HepG2 (cell line): ENCODE results near the gene TSPAN12.

Experiments used
- CTCF ChIP-seq: sonication (generic); formaldehyde crosslinking; IDR thresholded peaks from 2 replicates; pipeline ENCODE4 v1.5.0; 2020; ENCODE audit warnings: mild to moderate bottlenecking, missing genetic modification reagents, moderate library complexity
- EZH2 ChIP-seq: conservative IDR thresholded peaks from 2 replicates; pipeline ENCODE4 v1.6.1; 2012; ENCODE audit warnings: mild to moderate bottlenecking, low read depth, low read length, moderate library complexity
- MEF2D ChIP-seq: sonication (generic); formaldehyde crosslinking; IDR thresholded peaks from 2 replicates; pipeline ENCODE4 v1.5.1; 2020; ENCODE audit warnings: mild to moderate bottlenecking, missing genetic modification reagents
- POLR2A ChIP-seq, 2 experiments: IDR thresholded peaks; 2 replicates each; pipeline ENCODE4 v1.6.1; 2011; ENCODE audit warnings: low read depth in 2 of 2, low read length in 2 of 2, mild to moderate bottlenecking in 1 of 2, moderate library complexity in 1 of 2; ENCODE audit not compliant: insufficient read depth in 1 of 2
- POLR2AphosphoS5 ChIP-seq: IDR thresholded peaks from 2 replicates; pipeline ENCODE4 v1.6.1; 2012; ENCODE audit warnings: low read depth, low read length
- RARG ChIP-seq: sonication (generic); formaldehyde crosslinking; IDR thresholded peaks from 2 replicates; pipeline ENCODE4 v1.4.0; 2020; ENCODE audit warnings: low read depth, mild to moderate bottlenecking, missing genetic modification reagents
- REPIN1 ChIP-seq: sonication (generic); formaldehyde crosslinking; IDR thresholded peaks from 2 replicates; pipeline ENCODE4 v1.8.0; 2022; ENCODE audit warnings: missing genetic modification reagents, low read depth, mild to moderate bottlenecking, borderline replicate concordance
- RFX5 ChIP-seq: IDR thresholded peaks from 2 replicates; pipeline ENCODE4 v1.6.1; 2011; ENCODE audit warnings: low read depth, low read length, improper control_type of control experiment
- STAG1 ChIP-seq: sonication (generic); formaldehyde crosslinking; IDR thresholded peaks from 2 replicates; pipeline ENCODE4 v1.4.0; 2020; ENCODE audit warnings: missing genetic modification reagents
- ZBTB7B ChIP-seq: sonication (generic); formaldehyde crosslinking; IDR thresholded peaks from 2 replicates; pipeline ENCODE4 v1.4.0; 2020; ENCODE audit warnings: missing genetic modification reagents
- ZNF10 ChIP-seq: sonication (generic); formaldehyde crosslinking; IDR thresholded peaks from 2 replicates; pipeline ENCODE4 v1.4.0; 2020; ENCODE audit warnings: mild to moderate bottlenecking, low read depth, missing genetic modification reagents, borderline replicate concordance

- TF ChIP-seq CTCF (CRISPR knock-in tag) (no peak), STAG1 (CRISPR knock-in tag) (no peak), EZH2 (no peak), POLR2AphosphoS5 (no peak), REPIN1 (no peak), MEF2D (CRISPR knock-in tag) (no peak), ZNF10 (no peak), ZBTB7B (no peak), POLR2A (IDR thresholded peaks at IDR 0.05; ENCODE audit: insufficient read depth in 1 of 2, low read depth in 2 of 2, low read length in 2 of 2) (no peak), RARG (no peak), RFX5 (no peak)
These were observed 44.2 kb downstream of the TSPAN12 start for GRCh38 chr7:120813546-120814252.
